NCI-H2081 (cell line): ENCODE results near the gene KCTD11.

ENCODE experiments used
- DNase-seq, 2 experiments: peaks; one replicate each; lab custom pipeline; 2025; lab: John Stamatoyannopoulos, UW

Gene KCTD11

DNA sequence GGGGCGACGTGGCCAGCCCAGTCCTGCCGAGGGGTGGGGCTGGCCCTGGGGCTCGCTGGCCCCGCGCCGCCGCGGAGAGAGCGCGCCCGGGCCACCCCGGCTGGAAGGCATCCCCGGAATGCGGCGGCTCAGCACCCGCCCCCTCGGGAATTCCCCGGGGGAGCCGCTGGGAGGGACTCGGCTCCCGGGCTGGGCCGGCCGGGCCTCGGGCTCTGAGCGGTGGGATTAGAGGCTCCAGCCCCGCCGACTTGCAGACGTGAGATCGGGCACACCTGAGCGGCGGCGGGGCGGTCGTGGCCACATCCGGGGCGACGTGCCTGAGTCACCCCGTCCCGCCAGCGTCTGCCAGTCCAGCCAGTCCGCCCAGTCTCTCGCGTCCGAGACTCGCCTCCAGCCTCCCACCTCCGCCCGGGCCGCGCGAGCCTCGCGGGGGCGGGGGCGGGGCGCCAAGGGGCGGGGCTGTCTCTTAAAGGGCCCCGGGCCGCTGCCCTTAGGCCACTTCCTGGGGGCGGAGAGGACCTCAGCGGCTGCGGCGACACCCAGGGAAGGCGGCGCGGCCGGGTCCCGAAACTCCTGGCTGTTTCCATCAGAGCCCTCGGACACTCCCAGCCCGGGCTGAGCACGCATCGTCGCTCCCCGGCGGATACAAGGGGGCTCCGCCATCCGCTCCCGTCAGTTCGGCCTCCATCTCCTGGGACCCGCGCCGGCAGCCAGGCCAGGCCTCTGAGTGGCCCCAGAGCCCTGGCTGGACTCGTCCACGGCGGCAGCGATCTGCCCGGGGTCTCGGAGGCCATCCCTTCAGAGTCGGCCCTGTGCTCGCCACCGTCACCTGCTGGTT is at the start of gene KCTD11:
Gene KCTD11 (plus strand): TSS at position 498 of the 838 bp plus-strand sequence.
- DNase-seq: no peak

DNA sequence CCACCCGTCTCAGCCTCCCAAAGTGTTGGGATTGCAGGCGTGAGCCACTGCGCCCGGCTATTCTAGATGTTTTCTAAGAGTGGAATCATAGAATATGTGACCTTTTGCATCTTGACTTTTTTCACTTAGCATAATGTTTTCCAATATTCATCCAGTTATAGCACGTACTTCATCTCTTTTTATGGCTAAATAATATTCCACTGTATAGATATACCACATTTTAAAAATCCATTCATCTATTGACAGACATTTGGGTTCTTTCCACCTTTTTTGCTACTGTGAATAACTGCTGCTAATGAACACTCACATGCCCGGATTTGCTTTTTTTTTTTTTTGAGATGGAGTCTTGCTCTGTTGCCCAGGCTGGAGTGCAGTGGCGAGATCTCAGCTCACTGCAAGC is 47.8 kb upstream of the KCTD11 start:
- DNase-seq: no peak

DNA sequence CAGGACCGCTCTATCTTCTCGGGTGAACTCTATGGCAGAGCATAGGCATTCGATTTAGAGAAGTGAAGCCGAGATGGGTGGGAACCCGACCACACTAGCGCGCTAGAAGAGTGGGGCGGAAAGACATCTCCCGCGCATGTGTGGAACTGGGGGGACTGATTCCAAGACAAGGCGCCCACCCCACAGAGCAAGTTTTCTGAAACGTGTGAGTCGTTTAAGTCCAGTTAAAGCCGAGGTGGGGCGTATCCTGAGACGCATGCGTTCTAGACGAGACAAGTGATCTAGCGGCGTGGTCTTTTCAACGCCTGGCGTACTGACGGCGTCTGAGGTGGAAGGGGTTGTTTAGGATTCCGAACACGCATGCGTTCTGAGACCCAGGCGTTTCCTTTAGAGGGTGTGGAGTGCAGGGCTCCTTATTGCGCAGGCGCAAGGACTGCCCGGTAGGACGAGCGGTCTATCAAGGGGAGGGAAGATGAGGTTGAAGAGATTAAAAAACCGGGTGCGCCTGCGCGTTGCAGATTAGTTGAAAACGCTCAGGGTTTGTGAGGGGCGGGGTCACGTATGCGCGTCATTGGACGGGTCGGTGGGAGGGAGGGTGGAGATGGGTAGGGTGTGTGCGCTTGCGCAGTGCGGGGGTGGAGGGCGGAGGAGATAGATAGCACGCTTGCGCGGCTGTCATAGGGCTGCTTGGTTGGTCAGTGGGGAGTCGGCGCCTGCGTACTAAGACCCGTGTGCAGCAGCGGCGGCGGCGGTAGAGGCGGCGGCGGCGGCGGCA is 44.9 kb upstream of the KCTD11 start, which contains the start of gene EIF5A:
Gene EIF5A (plus strand): TSS at position 718 of the 775 bp plus-strand sequence. CDS start 2,008 bp downstream, outside the sequence.
- DNase-seq: peak; percentile 98

DNA sequence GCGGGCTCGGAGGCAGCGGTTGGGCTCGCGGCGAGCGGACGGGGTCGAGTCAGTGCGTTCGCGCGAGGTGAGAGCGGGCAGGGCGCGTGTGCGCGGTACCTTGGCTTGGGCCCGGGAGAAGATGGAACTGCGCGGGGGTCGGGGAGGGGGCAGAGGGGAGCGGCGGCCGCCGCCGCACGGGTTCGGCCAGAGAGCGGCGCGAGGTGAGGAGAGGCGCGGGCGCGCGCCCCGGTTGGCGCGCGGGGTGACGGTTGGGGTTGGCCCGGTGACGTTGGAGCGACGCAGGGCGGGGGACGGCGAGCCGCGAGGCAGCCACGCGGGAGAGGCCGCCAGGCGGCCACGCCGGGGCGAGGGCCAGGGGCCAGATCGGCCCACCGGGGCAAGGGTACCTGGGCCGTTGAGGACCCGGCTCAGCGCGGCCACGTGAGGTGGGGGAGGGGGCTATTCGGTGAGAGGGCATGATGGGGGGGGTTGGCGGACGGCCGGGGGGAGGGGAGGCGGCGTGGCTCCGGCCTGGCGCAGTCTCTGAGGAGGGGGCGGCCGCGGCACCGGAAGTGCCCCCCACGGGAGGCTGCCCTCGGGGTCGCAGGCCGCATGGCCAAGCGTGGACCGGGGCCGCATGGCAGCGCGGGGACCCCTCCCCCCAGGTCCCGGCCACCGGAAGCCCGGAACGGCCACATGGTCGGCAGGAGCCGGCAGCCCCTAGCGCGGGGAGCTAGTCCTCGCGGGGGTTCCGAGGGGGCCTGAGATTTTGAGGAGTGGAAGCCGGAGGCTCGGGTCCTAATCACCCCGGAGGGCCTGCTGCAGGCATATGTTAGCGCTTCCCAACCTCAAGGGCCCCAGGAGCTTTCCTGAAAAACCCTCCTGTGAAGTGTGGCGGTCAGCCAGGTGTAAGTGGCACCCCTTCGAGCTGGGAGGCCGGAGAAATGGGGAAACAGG is 44.0 kb upstream of the KCTD11 start:
- DNase-seq: peak in 1 of 2 experiments; percentile 37

DNA sequence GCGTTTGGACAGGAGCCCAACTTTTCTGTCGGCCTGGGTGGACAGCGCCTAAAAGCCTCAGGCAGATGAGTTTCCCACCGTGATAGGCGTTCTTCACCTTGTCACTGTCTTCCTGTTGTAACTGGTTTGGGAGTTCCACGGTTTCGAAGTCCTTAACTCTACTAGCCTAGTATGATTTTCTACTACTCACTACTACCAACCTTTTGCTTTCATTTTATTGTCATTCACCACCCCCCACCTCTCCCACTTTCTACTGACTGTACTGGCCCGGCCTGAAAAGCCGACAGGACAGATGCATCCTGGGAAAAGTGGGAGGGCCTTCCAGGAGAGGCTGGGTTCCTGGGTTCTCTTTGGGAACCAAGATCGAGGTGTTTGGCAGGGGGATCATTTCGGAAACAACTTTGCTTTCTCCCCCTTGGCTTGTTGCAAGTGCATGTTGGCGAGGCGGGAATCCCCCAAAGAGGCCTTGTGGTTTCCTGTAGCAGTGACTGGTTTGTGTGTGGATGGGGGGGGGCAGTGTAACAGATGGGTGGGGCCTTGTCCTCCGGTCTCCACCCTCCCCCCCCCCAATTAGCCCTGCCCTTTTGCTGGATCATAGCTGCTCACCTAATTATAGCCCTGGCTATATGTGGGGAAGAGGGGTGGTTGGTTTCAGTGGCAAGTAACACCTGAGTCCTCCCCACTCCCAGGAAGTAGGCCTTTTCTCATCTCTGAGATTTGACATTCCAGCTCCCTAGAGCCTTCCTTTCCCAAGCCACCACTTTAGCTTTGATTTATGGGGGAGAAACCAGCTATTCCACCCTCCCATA is 43.1 kb upstream of the KCTD11 start:
- peak; percentile 38 to 64 for DNase-seq

DNA sequence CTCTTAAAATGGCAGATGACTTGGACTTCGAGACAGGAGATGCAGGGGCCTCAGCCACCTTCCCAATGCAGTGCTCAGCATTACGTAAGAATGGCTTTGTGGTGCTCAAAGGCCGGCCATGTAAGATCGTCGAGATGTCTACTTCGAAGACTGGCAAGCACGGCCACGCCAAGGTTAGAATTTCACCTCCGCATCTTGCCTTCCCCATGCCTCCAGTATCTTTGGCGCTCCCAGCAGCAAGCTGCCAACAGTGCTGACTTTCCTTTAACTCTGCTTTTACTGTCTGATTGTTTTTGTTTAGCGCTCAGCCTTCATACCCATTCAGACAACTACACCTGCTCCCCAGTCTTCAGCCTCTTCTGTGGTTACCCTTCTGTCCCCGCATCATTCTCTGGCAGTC is 42.3 kb upstream of the KCTD11 start:
- no peak for DNase-seq

DNA sequence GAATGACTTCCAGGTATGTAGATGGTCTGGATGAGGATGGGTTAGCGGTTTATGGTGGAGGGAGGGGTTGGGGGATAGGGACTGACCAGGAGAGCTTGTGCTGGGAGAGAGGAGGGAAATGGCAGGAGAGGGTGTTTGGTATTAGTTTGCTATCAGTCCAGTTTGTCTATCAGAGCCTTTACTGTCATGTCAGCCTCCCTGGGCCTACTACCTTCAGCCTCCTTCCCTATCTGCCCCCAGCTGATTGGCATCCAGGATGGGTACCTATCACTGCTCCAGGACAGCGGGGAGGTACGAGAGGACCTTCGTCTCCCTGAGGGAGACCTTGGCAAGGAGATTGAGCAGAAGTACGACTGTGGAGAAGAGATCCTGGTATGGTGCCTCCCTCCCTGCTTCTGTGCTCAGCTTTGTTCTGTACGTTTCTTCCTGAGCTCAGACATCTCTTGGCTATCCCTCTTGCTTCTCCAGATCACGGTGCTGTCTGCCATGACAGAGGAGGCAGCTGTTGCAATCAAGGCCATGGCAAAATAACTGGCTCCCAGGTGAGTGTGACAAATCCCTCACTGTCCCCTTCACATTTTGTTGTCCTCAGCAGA is 40.8 kb upstream of the KCTD11 start:
- no peak for DNase-seq

DNA sequence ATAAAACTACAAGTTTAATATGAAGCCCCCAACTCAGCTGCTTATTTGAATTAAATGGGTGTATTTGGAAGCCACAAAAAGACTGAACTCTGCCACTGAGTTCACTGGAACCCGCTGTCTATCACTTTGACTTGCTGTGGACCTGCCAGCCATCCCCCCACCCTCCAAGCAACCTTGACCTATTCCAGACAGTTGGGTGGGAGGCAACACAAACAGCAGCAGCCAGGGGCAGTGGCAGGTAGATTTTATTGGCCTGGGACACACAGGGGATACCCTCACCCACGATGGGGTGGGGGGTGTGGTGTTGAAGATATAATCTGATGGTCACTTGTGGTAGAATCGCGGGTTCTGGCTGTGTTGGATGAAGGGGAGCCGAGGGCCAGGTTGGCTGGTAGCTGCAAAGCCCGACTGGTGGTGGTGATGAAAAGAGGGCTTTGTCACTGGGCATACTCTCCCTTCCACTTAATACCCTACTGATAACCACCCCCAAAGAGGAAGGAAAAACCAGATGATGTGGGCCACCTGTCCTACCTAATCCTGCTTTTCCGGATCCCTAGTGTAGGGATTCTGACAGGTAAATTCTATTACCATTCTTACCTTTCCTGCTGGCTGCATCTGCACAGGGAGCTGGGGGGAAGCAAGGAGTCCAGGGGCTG is 39.4 kb upstream of the KCTD11 start:
- DNase-seq: no peak

DNA sequence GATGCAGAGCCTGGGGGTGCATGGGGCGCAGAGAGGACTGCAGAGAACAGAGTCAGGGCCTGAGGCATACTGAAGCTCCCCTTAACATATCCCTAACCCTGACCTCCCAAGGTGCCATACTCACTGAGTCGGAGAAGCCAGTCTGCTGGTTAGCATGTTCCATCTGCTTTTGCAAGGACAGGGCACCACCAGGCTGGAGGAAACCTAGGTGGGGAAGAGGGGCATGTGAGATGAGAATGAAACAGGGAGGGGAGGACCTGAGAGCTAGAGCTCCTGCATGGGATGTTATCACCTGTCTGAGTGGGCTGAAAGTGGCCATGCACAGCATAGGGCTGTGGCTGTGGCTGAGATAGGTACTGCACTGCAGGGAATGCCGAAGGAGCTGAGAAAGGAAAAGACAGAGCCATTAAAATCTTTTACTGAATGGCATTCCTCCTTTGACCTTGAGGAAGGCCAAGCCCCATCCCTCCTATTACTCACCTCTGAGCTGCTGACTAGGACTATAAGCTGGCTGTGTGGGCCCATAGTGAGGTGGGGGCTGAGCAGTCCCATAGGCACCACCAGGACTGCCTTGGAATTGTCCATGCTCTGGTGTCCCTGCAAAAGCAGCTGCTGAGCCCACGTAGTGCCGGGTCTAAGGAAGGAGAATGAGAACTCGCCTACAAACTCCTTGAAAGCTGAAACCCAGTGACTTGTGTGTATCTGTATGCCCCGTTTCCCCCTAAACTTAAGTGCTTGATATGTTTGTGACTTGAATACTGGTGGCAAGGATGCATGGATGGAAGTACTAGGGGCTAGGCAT is 38.7 kb upstream of the KCTD11 start:
- no peak for DNase-seq

DNA sequence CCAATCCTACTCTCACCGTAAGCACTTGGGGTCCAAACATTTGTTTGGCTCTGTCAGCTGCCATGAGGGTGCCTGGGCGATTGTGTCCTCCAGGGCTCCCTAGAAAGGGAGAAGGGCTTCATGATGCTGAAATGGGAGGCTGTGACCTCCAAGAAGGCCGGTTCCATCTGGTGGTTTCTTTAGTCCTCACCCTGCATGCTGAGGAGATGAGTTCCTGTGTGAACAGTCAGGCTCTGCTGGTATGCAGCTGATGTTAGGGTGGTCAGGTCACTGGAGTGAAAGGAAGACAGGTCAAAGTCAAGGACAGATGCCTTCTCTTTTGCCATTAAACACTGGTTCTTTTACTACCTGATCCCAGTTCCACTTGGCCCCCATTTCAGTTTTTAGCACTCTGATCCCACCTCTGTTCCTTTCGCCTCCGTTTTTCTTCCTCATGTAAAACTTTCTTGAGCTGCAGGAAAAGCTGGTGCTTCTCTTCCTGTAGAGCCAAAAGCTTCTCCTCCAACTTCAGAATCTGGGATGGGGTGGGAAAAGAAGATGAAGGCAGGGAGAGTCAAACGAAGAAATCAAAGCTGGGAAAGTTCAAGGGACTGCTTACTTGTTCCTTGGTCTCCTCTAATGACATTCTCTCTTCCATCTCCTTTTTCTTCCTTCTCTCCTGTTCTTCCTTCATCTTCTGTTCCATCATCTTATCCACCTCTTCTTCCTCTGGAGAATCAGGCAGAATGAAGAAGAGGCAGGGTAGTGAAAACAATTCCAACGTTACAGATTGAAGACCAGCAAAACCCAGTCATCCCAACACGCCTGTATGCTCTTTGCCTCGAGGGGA is 37.9 kb upstream of the KCTD11 start:
- no peak for DNase-seq

DNA sequence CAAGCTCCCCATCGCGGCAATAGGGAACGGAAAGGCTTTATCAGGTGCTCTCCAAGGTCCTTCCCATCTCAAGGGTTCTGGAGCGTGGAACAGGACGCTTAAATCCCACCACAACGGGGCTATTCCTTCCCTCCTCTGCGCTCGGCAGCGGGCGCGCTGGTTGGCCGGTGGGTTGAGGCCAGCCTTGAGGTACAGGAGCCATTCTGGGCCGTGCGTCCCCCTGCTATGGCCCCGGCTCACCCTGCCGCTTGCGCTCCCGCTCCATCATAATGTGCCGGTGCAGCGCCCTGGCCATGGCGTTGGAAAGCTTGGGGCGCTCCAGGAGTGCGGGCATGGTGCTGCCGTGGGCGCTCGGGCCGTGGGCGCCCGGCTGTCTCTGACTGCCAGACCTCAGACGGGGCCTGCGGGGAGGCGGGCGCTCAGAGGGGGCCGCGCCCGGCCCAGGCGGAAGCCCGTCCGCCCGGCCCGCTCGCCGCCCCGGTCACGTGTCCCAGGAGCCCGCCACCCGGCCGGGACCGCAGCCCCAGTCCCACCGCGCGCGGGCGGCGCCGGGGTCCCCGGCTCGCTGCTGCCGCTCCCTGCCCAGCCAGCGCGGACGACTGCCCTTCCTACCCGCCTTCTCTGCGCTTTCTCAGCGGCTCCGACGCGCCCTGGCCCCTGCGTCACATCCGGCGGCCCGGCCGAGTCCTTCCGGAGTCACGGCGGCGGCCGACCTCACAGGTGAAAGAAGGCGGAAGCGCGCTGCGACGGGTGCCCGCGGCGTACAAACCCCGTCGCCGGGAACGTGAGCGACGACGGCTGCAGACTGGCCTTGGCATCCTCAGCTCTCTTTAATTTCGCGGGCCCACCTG is 37.0 kb upstream of the KCTD11 start, which contains the start of gene GPS2:
Gene GPS2 (minus strand): TSS at position 642 of the 851 bp plus-strand sequence. CDS start 308 bp downstream, at position 334.
- peak; percentile 71 to 80 for DNase-seq

DNA sequence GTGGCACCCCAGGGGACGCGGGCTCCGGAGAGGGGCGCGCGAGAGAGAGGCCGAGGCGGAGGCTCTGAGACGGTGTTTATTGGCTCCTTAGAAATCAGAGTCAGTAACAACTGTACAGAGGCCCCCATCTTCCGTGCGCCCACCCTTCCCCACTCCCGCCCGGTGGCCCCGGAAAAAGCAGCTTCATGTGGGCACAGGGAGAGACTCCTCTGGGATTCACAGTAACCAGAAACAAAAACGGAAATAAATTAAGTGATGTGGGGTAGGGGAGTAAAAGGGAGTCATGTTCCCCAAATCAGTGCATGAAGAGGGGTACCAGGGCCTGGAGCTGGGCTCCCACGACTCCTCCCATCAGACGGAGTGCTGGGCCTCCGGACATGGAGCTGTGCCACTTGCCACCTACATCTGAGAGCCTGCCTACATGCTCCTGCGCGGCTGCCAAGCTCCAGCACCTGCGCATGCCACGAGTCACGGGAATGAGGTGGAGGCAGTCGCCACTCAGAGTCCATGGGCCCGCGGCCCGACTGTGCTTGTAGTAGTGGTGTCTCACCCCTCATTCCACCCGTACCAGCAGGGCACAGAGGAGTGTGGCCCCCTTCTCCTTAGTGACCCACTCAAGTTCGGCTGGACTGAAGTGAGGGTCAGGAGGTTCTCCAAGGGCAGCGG is 36.3 kb upstream of the KCTD11 start:
- DNase-seq: no peak

DNA sequence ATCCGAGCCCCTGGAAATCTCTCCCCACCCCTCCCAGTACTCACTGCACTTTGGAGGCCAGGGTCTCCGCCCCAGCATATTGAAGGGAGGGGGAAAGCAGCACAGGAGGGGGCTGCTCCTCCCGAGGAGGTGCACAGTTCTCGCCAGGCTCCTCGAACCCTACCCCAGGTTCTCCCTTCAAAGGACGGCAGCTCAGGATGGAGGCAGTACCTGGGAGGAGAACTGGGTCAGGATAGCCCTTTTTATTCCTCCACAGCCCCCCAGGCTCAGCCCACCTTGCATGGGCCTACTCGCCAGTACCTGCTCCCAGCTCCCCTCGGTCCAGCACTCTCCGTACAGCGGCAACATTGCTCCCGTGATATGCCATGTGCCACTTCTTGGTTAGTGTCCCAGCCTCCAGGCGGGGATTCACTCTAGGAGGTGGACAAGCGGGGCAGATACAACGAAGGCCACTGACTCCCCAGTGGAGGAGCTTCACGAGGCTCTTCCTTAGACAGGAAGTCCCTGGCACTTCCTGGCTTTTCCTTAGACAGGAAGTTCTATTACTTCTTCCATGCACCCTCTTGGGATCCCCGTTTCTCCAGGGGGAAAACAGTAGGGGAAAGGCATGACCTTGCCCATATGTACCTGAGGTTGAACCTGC is 34.7 kb upstream of the KCTD11 start:
- no peak for DNase-seq

DNA sequence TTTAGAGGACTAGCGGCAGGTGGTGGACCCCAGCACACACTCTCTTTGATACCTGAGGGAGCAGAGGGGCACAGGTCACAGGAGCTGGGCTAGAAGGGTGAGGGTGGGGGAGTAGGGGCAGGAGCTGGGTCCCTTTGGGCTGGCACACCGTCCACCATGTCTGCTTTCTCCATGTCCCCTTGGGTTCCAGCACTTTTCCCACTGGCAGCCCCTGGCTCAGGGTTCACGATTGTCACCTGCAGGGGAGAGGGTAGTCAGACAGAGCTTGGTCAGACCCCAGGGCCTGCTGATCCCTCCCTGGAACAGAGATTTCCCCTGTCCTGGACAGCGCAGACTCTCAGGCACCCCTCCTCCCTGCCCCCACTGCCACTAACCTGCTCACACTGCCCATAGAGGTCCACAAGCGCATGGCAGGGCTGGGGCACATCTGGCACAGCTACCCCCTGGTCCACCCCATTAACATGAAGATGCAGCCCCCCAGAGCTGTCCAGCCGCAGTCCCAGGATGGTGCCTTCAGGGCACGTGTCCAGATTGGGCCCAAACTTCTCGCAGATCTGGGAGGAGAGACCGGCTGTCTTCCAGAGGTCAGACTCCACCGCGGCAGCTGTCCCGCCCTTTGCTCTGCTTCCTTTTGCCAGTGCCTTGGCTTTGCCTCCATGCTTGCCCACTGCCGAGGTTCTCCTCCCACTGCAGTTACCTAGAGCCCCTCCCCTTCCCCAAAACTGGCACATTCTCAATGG is 33.7 kb upstream of the KCTD11 start:
- no peak for DNase-seq

DNA sequence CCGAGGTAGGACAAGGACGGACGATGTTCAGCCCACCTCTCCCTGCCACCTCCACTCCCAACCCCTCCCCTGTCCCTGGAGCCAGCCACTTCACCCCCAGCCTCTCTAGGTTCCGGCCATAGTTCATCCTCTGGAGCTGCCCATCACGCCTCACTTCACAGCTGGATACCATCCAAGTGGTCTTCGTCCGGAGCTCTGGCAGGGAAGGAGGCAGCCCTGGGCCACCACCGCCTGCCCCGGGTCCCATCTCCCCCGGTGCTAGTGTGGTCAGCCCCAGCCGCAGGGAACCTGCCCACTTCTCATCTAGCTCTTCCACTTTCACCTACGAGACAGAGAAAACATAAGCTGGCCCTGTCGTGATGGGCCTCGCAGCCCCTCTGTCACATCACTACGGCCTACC is 30.5 kb upstream of the KCTD11 start:
- no peak for DNase-seq
